ENCODE measurements around the gene GIMAP2.

DNA sequence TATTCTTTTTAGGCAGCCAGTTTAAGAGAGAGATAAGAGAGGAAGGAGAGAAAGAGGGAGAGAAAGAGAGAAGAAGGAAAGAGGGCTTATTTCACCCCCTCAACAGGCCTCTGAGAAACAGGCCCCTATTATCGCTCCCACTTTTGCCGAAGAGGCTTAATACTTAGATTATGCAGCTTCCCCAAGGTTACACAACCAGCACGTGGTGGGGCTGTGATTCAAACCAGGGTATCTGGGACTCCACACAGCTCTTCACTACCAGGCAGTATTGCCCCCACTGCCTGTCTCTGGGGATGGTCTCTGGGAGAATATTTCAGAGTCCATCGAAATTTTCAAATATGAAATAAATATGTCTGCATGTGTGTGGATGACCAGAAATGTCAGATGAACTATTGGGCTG is 33.9 kb downstream of the GIMAP2 start:
- TF ChIP-seq, protein P1, sequence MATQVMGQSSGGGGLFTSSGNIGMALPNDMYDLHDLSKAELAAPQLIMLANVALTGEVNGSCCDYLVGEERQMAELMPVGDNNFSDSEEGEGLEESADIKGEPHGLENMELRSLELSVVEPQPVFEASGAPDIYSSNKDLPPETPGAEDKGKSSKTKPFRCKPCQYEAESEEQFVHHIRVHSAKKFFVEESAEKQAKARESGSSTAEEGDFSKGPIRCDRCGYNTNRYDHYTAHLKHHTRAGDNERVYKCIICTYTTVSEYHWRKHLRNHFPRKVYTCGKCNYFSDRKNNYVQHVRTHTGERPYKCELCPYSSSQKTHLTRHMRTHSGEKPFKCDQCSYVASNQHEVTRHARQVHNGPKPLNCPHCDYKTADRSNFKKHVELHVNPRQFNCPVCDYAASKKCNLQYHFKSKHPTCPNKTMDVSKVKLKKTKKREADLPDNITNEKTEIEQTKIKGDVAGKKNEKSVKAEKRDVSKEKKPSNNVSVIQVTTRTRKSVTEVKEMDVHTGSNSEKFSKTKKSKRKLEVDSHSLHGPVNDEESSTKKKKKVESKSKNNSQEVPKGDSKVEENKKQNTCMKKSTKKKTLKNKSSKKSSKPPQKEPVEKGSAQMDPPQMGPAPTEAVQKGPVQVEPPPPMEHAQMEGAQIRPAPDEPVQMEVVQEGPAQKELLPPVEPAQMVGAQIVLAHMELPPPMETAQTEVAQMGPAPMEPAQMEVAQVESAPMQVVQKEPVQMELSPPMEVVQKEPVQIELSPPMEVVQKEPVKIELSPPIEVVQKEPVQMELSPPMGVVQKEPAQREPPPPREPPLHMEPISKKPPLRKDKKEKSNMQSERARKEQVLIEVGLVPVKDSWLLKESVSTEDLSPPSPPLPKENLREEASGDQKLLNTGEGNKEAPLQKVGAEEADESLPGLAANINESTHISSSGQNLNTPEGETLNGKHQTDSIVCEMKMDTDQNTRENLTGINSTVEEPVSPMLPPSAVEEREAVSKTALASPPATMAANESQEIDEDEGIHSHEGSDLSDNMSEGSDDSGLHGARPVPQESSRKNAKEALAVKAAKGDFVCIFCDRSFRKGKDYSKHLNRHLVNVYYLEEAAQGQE (tag by site-specific recombination; IDR thresholded peaks at IDR 0.05) = no peak
- TF ChIP-seq, protein P2, sequence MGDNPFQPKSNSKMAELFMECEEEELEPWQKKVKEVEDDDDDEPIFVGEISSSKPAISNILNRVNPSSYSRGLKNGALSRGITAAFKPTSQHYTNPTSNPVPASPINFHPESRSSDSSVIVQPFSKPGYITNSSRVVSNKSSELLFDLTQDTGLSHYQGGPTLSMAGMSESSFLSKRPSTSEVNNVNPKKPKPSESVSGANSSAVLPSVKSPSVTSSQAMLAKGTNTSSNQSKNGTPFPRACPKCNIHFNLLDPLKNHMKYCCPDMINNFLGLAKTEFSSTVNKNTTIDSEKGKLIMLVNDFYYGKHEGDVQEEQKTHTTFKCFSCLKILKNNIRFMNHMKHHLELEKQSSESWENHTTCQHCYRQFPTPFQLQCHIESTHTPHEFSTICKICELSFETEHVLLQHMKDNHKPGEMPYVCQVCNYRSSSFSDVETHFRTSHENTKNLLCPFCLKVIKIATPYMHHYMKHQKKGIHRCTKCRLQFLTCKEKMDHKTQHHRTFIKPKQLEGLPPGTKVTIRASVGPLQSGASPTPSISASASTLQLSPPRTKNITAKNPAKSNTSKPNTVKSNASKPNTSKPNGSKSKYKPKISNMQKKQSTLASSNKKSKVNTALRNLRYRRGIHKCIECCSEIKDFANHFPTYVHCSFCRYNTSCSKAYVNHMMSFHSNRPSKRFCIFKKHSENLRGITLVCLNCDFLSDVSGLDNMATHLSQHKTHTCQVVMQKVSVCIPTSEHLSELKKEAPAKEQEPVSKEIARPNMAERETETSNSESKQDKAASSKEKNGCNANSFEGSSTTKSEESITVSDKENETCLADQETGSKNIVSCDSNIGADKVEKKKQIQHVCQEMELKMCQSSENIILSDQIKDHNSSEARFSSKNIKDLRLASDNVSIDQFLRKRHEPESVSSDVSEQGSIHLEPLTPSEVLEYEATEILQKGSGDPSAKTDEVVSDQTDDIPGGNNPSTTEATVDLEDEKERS (tag by site-specific recombination; IDR thresholded peaks at IDR 0.05) = no peak
- TF ChIP-seq ZNF19 (tag by site-specific recombination; IDR thresholded peaks at IDR 0.05; ENCODE audit: low read depth) (no peak), ZNF2 (tag by site-specific recombination; IDR thresholded peaks at IDR 0.05) (no peak), ZNF416 (tag by site-specific recombination; IDR thresholded peaks at IDR 0.05) (no peak), ZSCAN30 (tag by site-specific recombination; IDR thresholded peaks at IDR 0.05) (no peak), REPIN1 (tag by site-specific recombination; IDR thresholded peaks at IDR 0.05; ENCODE audit: low read depth) (no peak), ZNF24 (tag by site-specific recombination; IDR thresholded peaks at IDR 0.05) (no peak)
- TF ChIP-seq, protein P3, sequence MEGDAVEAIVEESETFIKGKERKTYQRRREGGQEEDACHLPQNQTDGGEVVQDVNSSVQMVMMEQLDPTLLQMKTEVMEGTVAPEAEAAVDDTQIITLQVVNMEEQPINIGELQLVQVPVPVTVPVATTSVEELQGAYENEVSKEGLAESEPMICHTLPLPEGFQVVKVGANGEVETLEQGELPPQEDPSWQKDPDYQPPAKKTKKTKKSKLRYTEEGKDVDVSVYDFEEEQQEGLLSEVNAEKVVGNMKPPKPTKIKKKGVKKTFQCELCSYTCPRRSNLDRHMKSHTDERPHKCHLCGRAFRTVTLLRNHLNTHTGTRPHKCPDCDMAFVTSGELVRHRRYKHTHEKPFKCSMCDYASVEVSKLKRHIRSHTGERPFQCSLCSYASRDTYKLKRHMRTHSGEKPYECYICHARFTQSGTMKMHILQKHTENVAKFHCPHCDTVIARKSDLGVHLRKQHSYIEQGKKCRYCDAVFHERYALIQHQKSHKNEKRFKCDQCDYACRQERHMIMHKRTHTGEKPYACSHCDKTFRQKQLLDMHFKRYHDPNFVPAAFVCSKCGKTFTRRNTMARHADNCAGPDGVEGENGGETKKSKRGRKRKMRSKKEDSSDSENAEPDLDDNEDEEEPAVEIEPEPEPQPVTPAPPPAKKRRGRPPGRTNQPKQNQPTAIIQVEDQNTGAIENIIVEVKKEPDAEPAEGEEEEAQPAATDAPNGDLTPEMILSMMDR (tag by site-specific recombination; IDR thresholded peaks at IDR 0.05) = no peak
- TF ChIP-seq, protein P4, sequence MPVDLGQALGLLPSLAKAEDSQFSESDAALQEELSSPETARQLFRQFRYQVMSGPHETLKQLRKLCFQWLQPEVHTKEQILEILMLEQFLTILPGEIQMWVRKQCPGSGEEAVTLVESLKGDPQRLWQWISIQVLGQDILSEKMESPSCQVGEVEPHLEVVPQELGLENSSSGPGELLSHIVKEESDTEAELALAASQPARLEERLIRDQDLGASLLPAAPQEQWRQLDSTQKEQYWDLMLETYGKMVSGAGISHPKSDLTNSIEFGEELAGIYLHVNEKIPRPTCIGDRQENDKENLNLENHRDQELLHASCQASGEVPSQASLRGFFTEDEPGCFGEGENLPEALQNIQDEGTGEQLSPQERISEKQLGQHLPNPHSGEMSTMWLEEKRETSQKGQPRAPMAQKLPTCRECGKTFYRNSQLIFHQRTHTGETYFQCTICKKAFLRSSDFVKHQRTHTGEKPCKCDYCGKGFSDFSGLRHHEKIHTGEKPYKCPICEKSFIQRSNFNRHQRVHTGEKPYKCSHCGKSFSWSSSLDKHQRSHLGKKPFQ (tag by site-specific recombination; IDR thresholded peaks at IDR 0.05) = no peak
- TF ChIP-seq, protein P5, sequence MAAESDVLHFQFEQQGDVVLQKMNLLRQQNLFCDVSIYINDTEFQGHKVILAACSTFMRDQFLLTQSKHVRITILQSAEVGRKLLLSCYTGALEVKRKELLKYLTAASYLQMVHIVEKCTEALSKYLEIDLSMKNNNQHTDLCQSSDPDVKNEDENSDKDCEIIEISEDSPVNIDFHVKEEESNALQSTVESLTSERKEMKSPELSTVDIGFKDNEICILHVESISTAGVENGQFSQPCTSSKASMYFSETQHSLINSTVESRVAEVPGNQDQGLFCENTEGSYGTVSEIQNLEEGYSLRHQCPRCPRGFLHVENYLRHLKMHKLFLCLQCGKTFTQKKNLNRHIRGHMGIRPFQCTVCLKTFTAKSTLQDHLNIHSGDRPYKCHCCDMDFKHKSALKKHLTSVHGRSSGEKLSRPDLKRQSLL (tag by site-specific recombination; IDR thresholded peaks at IDR 0.05) = no peak
- TF ChIP-seq, protein P6, sequence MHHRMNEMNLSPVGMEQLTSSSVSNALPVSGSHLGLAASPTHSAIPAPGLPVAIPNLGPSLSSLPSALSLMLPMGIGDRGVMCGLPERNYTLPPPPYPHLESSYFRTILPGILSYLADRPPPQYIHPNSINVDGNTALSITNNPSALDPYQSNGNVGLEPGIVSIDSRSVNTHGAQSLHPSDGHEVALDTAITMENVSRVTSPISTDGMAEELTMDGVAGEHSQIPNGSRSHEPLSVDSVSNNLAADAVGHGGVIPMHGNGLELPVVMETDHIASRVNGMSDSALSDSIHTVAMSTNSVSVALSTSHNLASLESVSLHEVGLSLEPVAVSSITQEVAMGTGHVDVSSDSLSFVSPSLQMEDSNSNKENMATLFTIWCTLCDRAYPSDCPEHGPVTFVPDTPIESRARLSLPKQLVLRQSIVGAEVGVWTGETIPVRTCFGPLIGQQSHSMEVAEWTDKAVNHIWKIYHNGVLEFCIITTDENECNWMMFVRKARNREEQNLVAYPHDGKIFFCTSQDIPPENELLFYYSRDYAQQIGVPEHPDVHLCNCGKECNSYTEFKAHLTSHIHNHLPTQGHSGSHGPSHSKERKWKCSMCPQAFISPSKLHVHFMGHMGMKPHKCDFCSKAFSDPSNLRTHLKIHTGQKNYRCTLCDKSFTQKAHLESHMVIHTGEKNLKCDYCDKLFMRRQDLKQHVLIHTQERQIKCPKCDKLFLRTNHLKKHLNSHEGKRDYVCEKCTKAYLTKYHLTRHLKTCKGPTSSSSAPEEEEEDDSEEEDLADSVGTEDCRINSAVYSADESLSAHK (tag by site-specific recombination; IDR thresholded peaks at IDR 0.05) = no peak
